Epidermal melanocyte (primary cell): Measurements from ENCODE around the gene CHST12.
"Not testable (repeated sequence)": the region's sequence is repeated elsewhere in the genome, so short reads cannot be mapped to it uniquely, and the experiment has no call there.

Source experiments
- DNase-seq: peaks from one replicate; pipeline ENCODE4 v3.0.0; 2011; ENCODE audit warnings: low spot score; ENCODE audit not compliant: insufficient read length

CHST12 gene

GRCh38 chr7:2403718-2404648, 572 bp downstream of the CHST12 start:
- DNase-seq = peak; percentile 61

- no peak for DNase-seq
Measured at GRCh38 chr7:2404714-2405119, 1.3 kb downstream of the CHST12 start.

- no peak for DNase-seq
Measured at GRCh38 chr7:2405201-2405600, 1.8 kb downstream of the CHST12 start.

GRCh38 chr7:2405601-2406345, 2.4 kb downstream of the CHST12 start:
- no peak for DNase-seq

GRCh38 chr7:2409745-2410414, 6.5 kb downstream of the CHST12 start:
- DNase-seq = no peak

- DNase-seq = no peak
Measured at GRCh38 chr7:2411049-2411448, 7.6 kb downstream of the CHST12 start.

- DNase-seq = no peak
Measured at GRCh38 chr7:2411815-2412586, 8.6 kb downstream of the CHST12 start.

- DNase-seq = no peak
Measured at GRCh38 chr7:2412587-2413201, 9.3 kb downstream of the CHST12 start.

GRCh38 chr7:2416063-2416462, 12.7 kb downstream of the CHST12 start:
- DNase-seq = no peak

- no peak for DNase-seq
Measured at GRCh38 chr7:2416650-2417049, 13.2 kb downstream of the CHST12 start.

GRCh38 chr7:2417178-2417577, 13.8 kb downstream of the CHST12 start:
- not testable (repeated sequence) for DNase-seq

- DNase-seq = no peak
Measured at GRCh38 chr7:2417981-2418481, 14.6 kb downstream of the CHST12 start.

GRCh38 chr7:2420216-2420933, 17.0 kb downstream of the CHST12 start:
- DNase-seq = no peak

GRCh38 chr7:2421943-2422310, 18.5 kb downstream of the CHST12 start:
- DNase-seq = no peak

- no peak for DNase-seq
Measured at GRCh38 chr7:2425749-2426148, 22.3 kb downstream of the CHST12 start.

- DNase-seq = no peak
Measured at GRCh38 chr7:2431260-2431867, 28.0 kb downstream of the CHST12 start.

GRCh38 chr7:2432910-2433712, 29.7 kb downstream of the CHST12 start:
- no peak for DNase-seq

GRCh38 chr7:2433713-2434550, 30.5 kb downstream of the CHST12 start:
- DNase-seq = no peak
